HG03439 (cell line): Measurements from ENCODE around the gene ITGA2B.
"Not testable (repeated sequence)": the region's sequence is repeated elsewhere in the genome, so short reads cannot be mapped to it uniquely, and the experiment has no call there.

ENCODE experiments used
- ATAC-seq: cut with Tn5 transposase; IDR thresholded peaks from one replicate; pipeline ENCODE4 v1.9.1; 2021; ENCODE audit warnings: mild to moderate bottlenecking, moderate library complexity; ENCODE audit not compliant: unreplicated experiment

The ITGA2B gene

GRCh38 chr17:44369414-44370023 is 19.9 kb downstream of the ITGA2B start:
- not testable (repeated sequence) for ATAC-seq

- ATAC-seq, result not testable (repeated sequence)
Observed at GRCh38 chr17:44368391-44369243, 20.8 kb downstream of the ITGA2B start.

GRCh38 chr17:44367231-44367979 is 22.0 kb downstream of the ITGA2B start:
- no peak for ATAC-seq

GRCh38 chr17:44365051-44365450 is 24.4 kb downstream of the ITGA2B start:
- ATAC-seq, result not testable (repeated sequence)

- ATAC-seq, result peak; percentile 57
Observed at GRCh38 chr17:44363613-44364159, 25.8 kb downstream of the ITGA2B start, which contains the start of gene FAM171A2. Gene FAM171A2, minus strand, starts transcription at chr17:44363853. Its CDS starts 139 bp downstream, at chr17:44363714.

GRCh38 chr17:44362949-44363612 is 26.4 kb downstream of the ITGA2B start:
- ATAC-seq, result no peak

- no peak for ATAC-seq
Observed at GRCh38 chr17:44362459-44362948, 26.9 kb downstream of the ITGA2B start.

GRCh38 chr17:44361292-44362260 is 27.9 kb downstream of the ITGA2B start:
- no peak for ATAC-seq

- no peak for ATAC-seq
Observed at GRCh38 chr17:44360826-44361225, 28.6 kb downstream of the ITGA2B start.

GRCh38 chr17:44360144-44360533 is 29.3 kb downstream of the ITGA2B start:
- ATAC-seq, result no peak

- no peak for ATAC-seq
Observed at GRCh38 chr17:44359458-44360143, 29.8 kb downstream of the ITGA2B start.

GRCh38 chr17:44359006-44359405 is 30.4 kb downstream of the ITGA2B start:
- no peak for ATAC-seq

GRCh38 chr17:44358066-44358465 is 31.4 kb downstream of the ITGA2B start:
- ATAC-seq, result no peak

- ATAC-seq, result no peak
Observed at GRCh38 chr17:44356241-44356640, 33.2 kb downstream of the ITGA2B start.

- no peak for ATAC-seq
Observed at GRCh38 chr17:44355642-44356099, 33.8 kb downstream of the ITGA2B start.

GRCh38 chr17:44354582-44355561 is 34.6 kb downstream of the ITGA2B start:
- no peak for ATAC-seq

- no peak for ATAC-seq
Observed at GRCh38 chr17:44353672-44354331, 35.6 kb downstream of the ITGA2B start.
